ENCODE data around the gene FOXD4L3. TPM values are rescaled to one million over a fixed set of nuclear protein-coding genes. Genes with fewer than 3 reads are reported as not detected.
"Not testable (repeated sequence)": the region's sequence is repeated elsewhere in the genome, so short reads cannot be mapped to it uniquely, and the experiment has no call there.

The FOXD4L3 gene
- total RNA-seq, 1 experiment from 2014 or later: not detected

- H3K79me2 ChIP-seq (ENCODE audit: low read depth); H3F3A ChIP-seq (ENCODE audit: insufficient read depth, low read depth); H3K9me2 ChIP-seq (ENCODE audit: insufficient read depth); intact Hi-C loops (cut with micrococcal nuclease; ENCODE audit: unreplicated experiment); H3K9me3 ChIP-seq (ENCODE audit: insufficient read depth, low read depth); H3K36me3 ChIP-seq (ENCODE audit: low read depth); H4K20me1 ChIP-seq (ENCODE audit: insufficient read depth); H3K4me3 ChIP-seq; CTCF ChIA-PET; H3K27me3 ChIP-seq (ENCODE audit: insufficient read depth, low read depth); DNase-seq; H3K4me1 ChIP-seq (replicated peaks; ENCODE audit: insufficient read depth); POLR2A ChIA-PET (ENCODE audit: unreplicated experiment); H2AFZ ChIP-seq; BruUV-seq (replicated peaks); H3K27ac ChIP-seq; H3K4me2 ChIP-seq: not testable (repeated sequence)
These were observed 29.5 kb downstream of the FOXD4L3 start for GRCh38 chr9:68332122-68332521.

DNA sequence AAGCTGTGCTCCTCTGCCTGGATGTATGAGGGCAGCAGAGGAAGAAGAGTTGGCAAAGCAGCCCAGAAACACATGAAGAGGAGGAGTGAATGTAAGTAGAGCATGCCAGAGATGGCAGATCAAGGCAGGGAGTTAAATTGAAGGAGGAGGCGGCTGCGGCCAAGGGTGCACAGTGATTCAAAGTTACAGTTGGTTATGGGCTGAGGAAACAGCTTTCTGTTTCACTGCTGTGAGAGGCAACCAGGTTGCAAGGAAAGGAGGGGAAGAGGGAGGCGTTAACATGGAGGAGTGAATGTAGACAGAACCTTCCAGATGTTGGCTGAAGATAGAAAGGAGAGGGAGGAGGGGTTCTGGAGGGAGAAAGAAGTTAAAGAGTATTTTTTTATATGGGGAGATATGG is 33.3 kb downstream of the FOXD4L3 start:
- CTCF ChIA-PET; H3K4me2 ChIP-seq; POLR2A ChIA-PET (ENCODE audit: unreplicated experiment); H3K27ac ChIP-seq; H3K79me2 ChIP-seq (ENCODE audit: low read depth); intact Hi-C loops (cut with micrococcal nuclease; ENCODE audit: unreplicated experiment); H3K9me3 ChIP-seq (ENCODE audit: insufficient read depth, low read depth); H2AFZ ChIP-seq; H3K4me1 ChIP-seq (replicated peaks; ENCODE audit: insufficient read depth); H3F3A ChIP-seq (ENCODE audit: insufficient read depth, low read depth); H3K4me3 ChIP-seq; H3K36me3 ChIP-seq (ENCODE audit: low read depth); DNase-seq; H4K20me1 ChIP-seq (ENCODE audit: insufficient read depth); BruUV-seq (replicated peaks); H3K27me3 ChIP-seq (ENCODE audit: insufficient read depth, low read depth); H3K9me2 ChIP-seq (ENCODE audit: insufficient read depth): not testable (repeated sequence)

GRCh38 chr9:68336639-68337339 is 34.1 kb downstream of the FOXD4L3 start:
- intact Hi-C loops (cut with micrococcal nuclease; ENCODE audit: unreplicated experiment); H3K4me3 ChIP-seq; H2AFZ ChIP-seq; POLR2A ChIA-PET (ENCODE audit: unreplicated experiment); H4K20me1 ChIP-seq (ENCODE audit: insufficient read depth); H3K9me3 ChIP-seq (ENCODE audit: insufficient read depth, low read depth); BruUV-seq (replicated peaks); H3K27ac ChIP-seq; H3K79me2 ChIP-seq (ENCODE audit: low read depth); H3K4me2 ChIP-seq; H3K36me3 ChIP-seq (ENCODE audit: low read depth); H3K4me1 ChIP-seq (replicated peaks; ENCODE audit: insufficient read depth); H3K27me3 ChIP-seq (ENCODE audit: insufficient read depth, low read depth); H3K9me2 ChIP-seq (ENCODE audit: insufficient read depth); H3F3A ChIP-seq (ENCODE audit: insufficient read depth, low read depth); CTCF ChIA-PET; DNase-seq: not testable (repeated sequence)

DNA sequence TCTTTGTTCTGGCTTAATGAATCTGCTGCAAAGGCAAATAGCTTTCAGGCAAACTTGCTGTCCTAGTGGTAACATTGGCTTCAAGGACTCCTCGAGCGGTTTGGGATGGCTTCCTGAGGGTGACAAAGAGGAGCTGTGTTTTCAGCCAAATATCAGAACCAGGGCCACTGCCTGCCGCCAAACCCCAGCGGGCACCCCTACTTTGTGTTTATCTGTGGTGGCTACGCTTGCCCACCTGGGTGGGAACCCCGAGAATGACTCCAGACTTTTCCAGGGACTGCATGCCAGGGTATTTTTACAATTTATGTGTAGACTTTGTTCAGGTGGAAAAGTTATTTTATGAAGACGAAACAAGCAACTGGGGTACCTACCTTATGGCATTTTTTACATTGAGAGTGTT is 35.3 kb downstream of the FOXD4L3 start:
- H3K36me3 ChIP-seq (ENCODE audit: low read depth); H3K4me2 ChIP-seq; POLR2A ChIA-PET (ENCODE audit: unreplicated experiment); H3K9me3 ChIP-seq (ENCODE audit: insufficient read depth, low read depth); H3K27ac ChIP-seq; H4K20me1 ChIP-seq (ENCODE audit: insufficient read depth); CTCF ChIA-PET; H3K4me1 ChIP-seq (replicated peaks; ENCODE audit: insufficient read depth); H3K4me3 ChIP-seq; H3K27me3 ChIP-seq (ENCODE audit: insufficient read depth, low read depth); H3F3A ChIP-seq (ENCODE audit: insufficient read depth, low read depth); H3K9me2 ChIP-seq (ENCODE audit: insufficient read depth); intact Hi-C loops (cut with micrococcal nuclease; ENCODE audit: unreplicated experiment); BruUV-seq (replicated peaks); H3K79me2 ChIP-seq (ENCODE audit: low read depth); H2AFZ ChIP-seq; DNase-seq: not testable (repeated sequence)

- H3K79me2 ChIP-seq (ENCODE audit: low read depth); DNase-seq; H3K27me3 ChIP-seq (ENCODE audit: insufficient read depth, low read depth); H2AFZ ChIP-seq; H3K36me3 ChIP-seq (ENCODE audit: low read depth); H4K20me1 ChIP-seq (ENCODE audit: insufficient read depth); H3K4me3 ChIP-seq; BruUV-seq (replicated peaks); H3K4me2 ChIP-seq; H3K9me2 ChIP-seq (ENCODE audit: insufficient read depth); POLR2A ChIA-PET (ENCODE audit: unreplicated experiment); H3F3A ChIP-seq (ENCODE audit: insufficient read depth, low read depth); H3K27ac ChIP-seq; H3K9me3 ChIP-seq (ENCODE audit: insufficient read depth, low read depth); intact Hi-C loops (cut with micrococcal nuclease; ENCODE audit: unreplicated experiment); H3K4me1 ChIP-seq (replicated peaks; ENCODE audit: insufficient read depth): not testable (repeated sequence)
- CTCF ChIA-PET: interaction anchor here (0.6 kb wide), 1 partner anchor 710 kb away, joined by 3 read pairs; no protein-coding TSS in a partner anchor
- TF ChIP-seq, protein P1, sequence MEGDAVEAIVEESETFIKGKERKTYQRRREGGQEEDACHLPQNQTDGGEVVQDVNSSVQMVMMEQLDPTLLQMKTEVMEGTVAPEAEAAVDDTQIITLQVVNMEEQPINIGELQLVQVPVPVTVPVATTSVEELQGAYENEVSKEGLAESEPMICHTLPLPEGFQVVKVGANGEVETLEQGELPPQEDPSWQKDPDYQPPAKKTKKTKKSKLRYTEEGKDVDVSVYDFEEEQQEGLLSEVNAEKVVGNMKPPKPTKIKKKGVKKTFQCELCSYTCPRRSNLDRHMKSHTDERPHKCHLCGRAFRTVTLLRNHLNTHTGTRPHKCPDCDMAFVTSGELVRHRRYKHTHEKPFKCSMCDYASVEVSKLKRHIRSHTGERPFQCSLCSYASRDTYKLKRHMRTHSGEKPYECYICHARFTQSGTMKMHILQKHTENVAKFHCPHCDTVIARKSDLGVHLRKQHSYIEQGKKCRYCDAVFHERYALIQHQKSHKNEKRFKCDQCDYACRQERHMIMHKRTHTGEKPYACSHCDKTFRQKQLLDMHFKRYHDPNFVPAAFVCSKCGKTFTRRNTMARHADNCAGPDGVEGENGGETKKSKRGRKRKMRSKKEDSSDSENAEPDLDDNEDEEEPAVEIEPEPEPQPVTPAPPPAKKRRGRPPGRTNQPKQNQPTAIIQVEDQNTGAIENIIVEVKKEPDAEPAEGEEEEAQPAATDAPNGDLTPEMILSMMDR (conservative IDR thresholded peaks at IDR 0.05): peak; percentile 54
These were observed 39.8 kb downstream of the FOXD4L3 start for GRCh38 chr9:68342265-68343025.

DNA sequence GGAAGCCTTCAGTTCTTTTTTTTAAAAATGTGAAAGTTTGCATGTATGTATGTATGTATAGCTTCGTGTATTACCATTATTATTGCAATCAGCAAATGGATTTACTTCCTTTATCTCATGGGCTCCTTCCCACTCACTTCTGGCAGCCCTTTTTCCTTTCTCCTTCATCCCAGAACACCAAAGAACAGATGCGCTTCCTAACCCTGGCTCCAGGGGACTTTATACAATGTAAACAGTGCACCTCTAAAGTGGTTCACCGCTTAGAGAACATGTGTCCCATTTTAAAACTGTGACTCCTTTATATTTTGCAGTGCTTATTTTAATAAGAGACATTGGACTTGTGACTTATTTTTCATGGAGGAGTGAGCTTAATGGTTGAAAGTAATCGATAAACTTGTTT is 40.6 kb downstream of the FOXD4L3 start:
- H3K9me3 ChIP-seq (ENCODE audit: insufficient read depth, low read depth); intact Hi-C loops (cut with micrococcal nuclease; ENCODE audit: unreplicated experiment); H4K20me1 ChIP-seq (ENCODE audit: insufficient read depth); H3K27me3 ChIP-seq (ENCODE audit: insufficient read depth, low read depth); H3K4me1 ChIP-seq (replicated peaks; ENCODE audit: insufficient read depth); H3K27ac ChIP-seq; H3K36me3 ChIP-seq (ENCODE audit: low read depth); H3F3A ChIP-seq (ENCODE audit: insufficient read depth, low read depth); DNase-seq; BruUV-seq (replicated peaks); POLR2A ChIA-PET (ENCODE audit: unreplicated experiment); H3K4me3 ChIP-seq; H3K4me2 ChIP-seq; H3K9me2 ChIP-seq (ENCODE audit: insufficient read depth); H2AFZ ChIP-seq; CTCF ChIA-PET; H3K79me2 ChIP-seq (ENCODE audit: low read depth): not testable (repeated sequence)

- H3K4me2 ChIP-seq; H3K27me3 ChIP-seq (ENCODE audit: insufficient read depth, low read depth); H3K79me2 ChIP-seq (ENCODE audit: low read depth); H4K20me1 ChIP-seq (ENCODE audit: insufficient read depth); H3K9me3 ChIP-seq (ENCODE audit: insufficient read depth, low read depth); H3K27ac ChIP-seq; intact Hi-C loops (cut with micrococcal nuclease; ENCODE audit: unreplicated experiment); H3K36me3 ChIP-seq (ENCODE audit: low read depth); CTCF ChIA-PET; H2AFZ ChIP-seq; BruUV-seq (replicated peaks); H3K9me2 ChIP-seq (ENCODE audit: insufficient read depth); H3K4me1 ChIP-seq (replicated peaks; ENCODE audit: insufficient read depth); DNase-seq; POLR2A ChIA-PET (ENCODE audit: unreplicated experiment); H3F3A ChIP-seq (ENCODE audit: insufficient read depth, low read depth); H3K4me3 ChIP-seq: not testable (repeated sequence)
These were observed 41.3 kb downstream of the FOXD4L3 start for GRCh38 chr9:68343992-68344391.
